IPS-11a (cell line): ENCODE data around the gene CACNA2D2.

Source experiments
- H3K4me3 ChIP-seq: one replicate; pipeline ENCODE4 v1.5.1; 2013; ENCODE audit warnings: low read depth, low read length, control low read depth

The CACNA2D2 gene

GRCh38 chr3:50334339-50335075 lies 168.9 kb downstream of the CACNA2D2 start:
- H3K4me3 ChIP-seq, result no peak overlapping the region

DNA sequence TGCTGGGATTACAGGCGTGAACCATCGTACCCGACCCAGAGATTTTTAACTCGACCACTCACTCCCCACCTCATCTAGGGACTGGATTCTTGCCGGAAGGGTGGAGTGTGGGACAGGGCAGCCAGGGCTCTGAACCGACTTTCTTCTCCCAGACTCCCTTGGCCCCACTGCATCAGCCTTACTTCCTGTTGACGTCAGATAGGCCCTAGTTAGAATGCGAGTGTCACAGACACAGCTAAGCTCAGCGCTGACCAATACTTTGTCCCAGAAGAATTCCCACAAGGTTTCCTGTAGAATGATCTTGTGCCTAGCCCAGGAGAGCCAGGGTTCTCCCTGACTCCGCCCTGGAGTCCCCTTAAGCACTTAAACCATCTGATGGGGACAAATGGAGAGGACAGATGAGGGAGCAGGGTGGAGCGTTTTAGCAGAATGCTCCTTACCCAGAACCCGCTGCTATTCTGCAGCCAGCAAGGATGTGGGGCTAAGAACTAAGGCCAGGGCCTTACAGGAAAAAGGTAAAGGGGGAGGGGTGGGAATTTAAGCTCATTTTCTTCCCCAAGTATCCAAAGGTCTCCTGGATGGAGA lies 169.6 kb downstream of the CACNA2D2 start:
- H3K4me3 ChIP-seq, result no peak overlapping the region

GRCh38 chr3:50331364-50331907 lies 172.0 kb downstream of the CACNA2D2 start:
- H3K4me3 ChIP-seq, result no peak overlapping the region

GRCh38 chr3:50330330-50330729 lies 173.1 kb downstream of the CACNA2D2 start:
- H3K4me3 ChIP-seq, result no peak overlapping the region

DNA sequence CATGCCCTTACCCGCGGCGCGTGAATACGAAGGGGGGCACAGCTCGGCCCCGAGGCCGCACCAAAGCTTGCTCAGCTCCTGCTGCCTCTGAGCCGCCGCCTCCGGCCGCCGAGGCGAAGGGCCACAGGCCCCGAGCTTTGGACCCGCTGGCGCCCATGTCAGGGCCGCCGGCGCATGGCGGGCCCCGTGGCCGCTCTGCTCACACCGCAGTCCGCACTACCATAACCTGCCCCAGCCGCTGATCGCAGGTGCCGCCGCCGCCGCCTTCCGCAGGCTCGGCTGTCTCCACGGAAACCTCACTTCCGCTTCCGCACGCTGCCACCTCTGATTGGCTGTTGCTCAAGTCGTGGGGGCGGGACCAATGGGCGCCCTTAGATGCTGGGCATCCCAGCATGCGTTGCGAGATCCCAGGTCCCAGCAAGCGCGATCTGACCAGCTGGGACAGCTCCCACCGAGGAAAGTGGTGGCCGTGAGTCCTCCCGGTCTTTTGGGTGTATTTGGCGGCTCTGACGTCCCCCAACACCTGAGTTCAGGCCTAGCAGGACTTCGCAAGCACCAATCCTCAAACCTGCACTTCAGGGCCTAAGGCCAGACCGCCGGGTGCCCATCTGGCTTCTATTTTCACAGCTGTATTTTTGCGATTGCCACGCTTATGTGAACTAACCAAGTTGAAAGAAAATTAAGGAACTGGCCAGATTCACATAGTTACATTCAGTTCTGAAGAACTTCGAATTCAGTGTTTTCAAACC lies 175.3 kb downstream of the CACNA2D2 start, which contains the start of gene TUSC2:
TUSC2 (minus strand) TSS at position 281 of the 749 bp plus-strand sequence; CDS start at position 157, 124 bp downstream.
- H3K4me3 ChIP-seq, result peak within 1 kb of the TSS; percentile 94

GRCh38 chr3:50327129-50327528 lies 176.3 kb downstream of the CACNA2D2 start:
- H3K4me3 ChIP-seq, result peak overlapping the region; percentile 94

DNA sequence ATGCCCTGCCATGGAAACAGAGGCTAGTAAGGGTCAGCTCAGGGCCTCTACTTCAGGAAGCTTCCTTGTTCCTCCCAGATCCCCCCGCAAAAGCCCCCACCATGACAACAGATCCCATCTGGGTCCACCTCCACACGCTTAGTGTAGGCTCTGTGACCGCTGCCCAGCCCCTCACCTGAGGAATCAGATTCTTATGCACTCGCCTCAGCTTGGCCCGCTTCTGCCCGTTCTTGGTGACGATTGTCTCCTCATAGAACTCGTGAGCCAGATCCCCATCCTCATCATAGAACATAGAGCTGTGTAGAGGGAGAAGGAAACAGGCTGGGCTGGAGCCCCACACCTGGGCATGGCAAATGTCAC lies 177.3 kb downstream of the CACNA2D2 start:
- H3K4me3 ChIP-seq, result no peak overlapping the region

DNA sequence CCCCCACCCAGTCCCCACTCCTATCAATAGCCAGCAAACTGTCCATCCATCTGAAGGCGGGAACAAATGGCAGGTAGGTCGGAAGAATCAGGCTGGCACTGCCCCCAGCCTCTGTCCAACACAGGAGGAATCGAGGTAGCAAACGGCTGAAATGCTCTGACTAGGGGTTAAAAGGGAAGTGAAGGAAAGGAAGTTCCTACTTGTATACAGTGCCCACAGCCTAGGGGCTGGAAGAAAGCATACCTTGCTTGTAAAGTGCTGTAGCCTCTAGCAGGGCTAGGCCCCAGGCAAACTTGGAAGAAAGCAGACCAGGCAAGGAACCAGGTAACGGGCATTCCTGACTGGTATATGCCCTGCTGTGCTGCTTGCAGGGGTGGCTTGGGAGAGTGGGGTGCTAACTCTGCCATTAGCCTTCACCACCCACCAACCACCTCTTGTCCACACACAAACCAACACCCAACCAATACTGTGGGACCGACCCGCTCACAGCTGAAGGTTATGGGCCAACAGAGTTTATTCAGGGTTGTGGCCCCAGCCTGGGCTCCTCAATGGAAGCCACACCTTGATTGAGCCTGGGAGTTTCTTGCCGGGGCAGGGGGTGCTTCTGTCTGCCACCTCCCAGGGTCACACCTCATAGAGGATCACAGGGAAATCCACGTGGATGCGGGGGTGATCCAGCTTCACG lies 177.8 kb downstream of the CACNA2D2 start:
- no peak overlapping the region for H3K4me3 ChIP-seq

DNA sequence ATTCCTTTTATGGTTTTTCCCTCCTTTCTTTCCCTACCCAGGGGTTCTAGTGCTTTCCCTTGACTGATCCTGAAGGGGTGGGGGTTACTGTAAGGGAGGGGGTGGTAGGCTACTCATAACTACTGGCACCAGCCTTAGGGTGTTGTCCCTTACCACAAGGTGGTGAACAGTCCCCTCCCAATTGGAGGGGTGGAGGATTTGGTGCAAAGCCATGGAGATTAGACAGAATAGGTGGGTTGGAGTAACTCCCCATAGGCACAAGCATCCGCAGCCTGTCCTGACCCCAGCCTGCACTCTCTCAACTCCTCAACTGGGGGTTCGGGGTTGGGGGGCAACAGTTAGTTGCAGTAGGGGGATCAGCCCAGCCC lies 178.3 kb downstream of the CACNA2D2 start:
- no peak overlapping the region for H3K4me3 ChIP-seq

GRCh38 chr3:50324351-50325112 lies 178.9 kb downstream of the CACNA2D2 start:
- no peak overlapping the region for H3K4me3 ChIP-seq

- no peak overlapping the region for H3K4me3 ChIP-seq
Observed at GRCh38 chr3:50323614-50324199, 179.7 kb downstream of the CACNA2D2 start.

- H3K4me3 ChIP-seq, result no peak overlapping the region
Observed at GRCh38 chr3:50323092-50323600, 180.3 kb downstream of the CACNA2D2 start.

GRCh38 chr3:50322386-50323091 lies 180.9 kb downstream of the CACNA2D2 start, which contains the start of gene HYAL2:
Gene HYAL2 (minus strand): TSS chr3:50322745. CDS start chr3:50320489, 2,256 bp downstream.
- H3K4me3 ChIP-seq, result peak within 1 kb of the TSS; percentile 82

- peak overlapping the region; percentile 82 for H3K4me3 ChIP-seq
Observed at GRCh38 chr3:50322115-50322385, 181.4 kb downstream of the CACNA2D2 start.

GRCh38 chr3:50321336-50322114 lies 181.9 kb downstream of the CACNA2D2 start:
- H3K4me3 ChIP-seq, result peak overlapping the region; percentile 82

- H3K4me3 ChIP-seq, result peak overlapping the region; percentile 82
Observed at GRCh38 chr3:50320853-50321335, 182.5 kb downstream of the CACNA2D2 start.

DNA sequence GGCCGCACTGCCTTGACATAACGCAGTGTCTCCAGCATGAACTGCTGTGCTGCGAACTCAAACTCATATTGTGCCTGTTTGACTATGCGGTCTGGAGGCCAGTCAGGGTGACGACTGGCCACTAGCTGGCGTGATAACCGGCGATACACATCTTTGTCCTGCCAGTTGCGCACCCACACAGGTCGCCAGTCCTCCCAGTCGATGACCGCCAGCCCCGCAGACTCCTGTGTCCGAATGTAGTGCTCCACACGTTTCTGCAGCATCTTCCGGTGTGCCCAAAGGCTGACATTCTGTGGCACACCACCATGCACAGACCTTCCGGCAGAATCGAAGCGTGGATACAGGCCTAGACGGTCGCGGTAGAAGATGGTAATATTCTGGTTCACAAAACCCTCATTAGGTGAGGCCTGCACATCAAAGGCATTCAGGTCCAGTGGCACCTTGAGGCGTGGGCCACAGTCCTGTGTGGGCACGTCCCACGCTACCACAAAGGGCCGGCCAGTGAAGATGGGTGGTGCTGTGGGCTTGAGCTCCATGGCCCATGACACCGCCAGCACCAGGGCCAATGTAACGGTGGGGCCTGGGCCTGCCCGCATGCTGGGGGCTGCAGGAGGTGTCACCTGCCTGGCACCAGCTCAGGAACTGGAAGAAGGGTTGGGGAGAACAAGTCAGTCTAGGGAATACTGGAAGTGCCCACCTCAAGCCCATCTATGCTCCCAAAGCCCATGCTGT lies 183.4 kb downstream of the CACNA2D2 start:
- H3K4me3 ChIP-seq, result peak overlapping the region; percentile 82
